HG03025 (cell line): Measurements from ENCODE around the gene EPSTI1.

Experiments used
- ATAC-seq: cut with Tn5 transposase; IDR thresholded peaks from one replicate; pipeline ENCODE4 v1.9.1; 2021; ENCODE audit warnings: mild to moderate bottlenecking, moderate library complexity; ENCODE audit not compliant: unreplicated experiment, low FRiP score

EPSTI1 gene, protein sequence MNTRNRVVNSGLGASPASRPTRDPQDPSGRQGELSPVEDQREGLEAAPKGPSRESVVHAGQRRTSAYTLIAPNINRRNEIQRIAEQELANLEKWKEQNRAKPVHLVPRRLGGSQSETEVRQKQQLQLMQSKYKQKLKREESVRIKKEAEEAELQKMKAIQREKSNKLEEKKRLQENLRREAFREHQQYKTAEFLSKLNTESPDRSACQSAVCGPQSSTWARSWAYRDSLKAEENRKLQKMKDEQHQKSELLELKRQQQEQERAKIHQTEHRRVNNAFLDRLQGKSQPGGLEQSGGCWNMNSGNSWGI

DNA sequence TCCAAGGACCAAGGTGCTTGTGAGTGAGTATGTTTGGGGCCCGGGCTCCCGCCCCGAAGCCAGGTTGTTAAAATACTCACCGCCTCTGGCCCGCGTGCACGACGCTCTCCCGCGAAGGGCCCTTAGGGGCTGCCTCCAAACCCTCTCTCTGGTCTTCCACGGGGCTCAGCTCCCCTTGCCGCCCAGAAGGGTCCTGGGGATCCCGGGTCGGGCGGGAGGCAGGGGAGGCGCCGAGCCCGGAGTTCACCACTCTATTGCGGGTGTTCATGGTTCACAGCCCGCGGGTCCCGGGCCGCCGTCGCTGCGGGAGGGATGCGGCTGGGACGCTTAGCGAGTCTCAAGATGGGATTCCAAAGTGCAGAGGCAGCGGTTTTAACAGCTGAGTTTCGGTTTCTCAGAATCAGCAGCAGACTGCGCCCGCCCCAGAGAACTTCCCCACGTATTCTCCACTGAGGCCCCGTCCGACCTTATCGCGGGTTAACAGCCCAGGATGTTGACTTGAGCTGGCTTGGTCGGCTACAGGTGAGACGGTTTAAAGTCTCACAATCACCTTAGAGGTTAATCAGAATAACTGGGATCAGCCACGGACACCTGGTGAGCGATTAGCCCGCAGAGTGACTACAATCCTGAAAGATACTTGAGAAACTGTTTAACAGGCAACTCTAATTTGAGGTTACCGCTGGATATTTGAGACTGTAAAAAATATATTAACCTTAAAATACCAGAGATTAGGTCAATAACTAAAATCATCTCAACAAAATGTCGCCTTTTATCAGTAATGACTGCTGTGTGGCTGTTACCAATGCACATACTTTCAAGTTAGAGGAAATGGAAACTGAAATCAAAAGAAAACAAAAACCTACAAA lies at the start of gene EPSTI1:
TSS of gene EPSTI1 (minus strand) at position 344 of the 866 bp plus-strand sequence. CDS start at position 268, 76 bp downstream.
- peak; percentile 91 for ATAC-seq

DNA sequence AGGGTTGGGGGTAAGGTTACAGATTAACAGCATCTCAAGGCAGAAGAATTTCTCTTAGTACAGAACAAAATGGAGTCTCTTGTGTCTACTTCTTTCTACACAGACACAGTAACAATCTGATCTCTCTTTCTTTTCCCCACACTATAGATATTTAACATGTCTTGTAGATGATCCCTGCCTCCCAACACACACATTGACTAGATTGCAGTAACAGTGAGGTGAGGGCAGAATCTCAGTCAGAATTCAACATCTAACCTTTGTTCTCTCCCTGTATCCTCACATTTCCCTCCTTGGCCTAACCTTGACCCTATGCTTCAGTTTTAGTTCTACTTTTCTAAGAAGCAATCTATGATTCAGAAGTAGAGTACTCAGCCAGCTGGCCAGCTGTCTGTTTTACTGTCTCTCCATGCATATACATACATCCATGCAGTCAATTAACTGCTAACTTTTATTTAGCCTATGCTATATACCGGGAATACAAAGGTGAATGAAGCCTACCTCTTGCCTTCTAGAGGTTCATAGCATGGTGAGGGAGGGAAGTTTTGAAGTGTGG lies 49.4 kb upstream of the EPSTI1 start:
- peak; percentile 57 for ATAC-seq

DNA sequence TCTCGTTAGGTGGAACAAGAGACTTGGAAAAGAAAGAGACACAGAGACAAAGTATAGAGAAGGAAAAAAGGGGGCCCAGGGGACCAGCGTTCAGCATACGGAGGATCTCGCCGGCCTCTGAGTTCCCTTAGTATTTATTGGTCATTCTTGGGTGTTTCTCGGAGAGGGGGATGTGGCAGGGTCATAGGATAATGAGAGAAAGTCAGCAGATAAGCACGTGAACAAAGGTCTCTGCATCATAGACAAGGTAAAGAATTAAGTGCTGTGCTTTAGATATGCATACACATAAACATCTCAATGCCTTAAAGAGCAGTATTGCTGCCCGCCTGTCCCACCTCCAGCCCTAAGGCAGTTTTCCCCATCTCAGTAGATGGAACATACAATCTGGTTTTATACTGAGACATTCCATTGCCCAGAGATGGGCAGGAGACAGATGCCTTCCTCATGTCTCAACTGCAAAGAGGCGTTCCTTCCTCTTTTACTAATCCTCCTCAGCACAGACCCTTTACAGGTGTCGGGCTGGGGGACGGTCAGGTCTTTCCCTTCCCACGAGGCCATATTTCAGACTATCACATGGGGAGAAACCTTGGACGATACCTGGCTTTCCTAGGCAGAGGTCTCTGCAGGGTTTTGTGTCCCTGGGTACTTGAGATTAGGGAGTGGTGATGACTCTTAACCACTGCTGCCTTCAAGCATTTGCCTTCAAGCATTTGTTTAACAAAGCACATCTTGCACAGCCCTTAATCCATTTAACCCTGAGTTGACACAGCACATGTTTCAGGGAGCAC lies 48.7 kb upstream of the EPSTI1 start:
- peak; percentile 10 for ATAC-seq

DNA sequence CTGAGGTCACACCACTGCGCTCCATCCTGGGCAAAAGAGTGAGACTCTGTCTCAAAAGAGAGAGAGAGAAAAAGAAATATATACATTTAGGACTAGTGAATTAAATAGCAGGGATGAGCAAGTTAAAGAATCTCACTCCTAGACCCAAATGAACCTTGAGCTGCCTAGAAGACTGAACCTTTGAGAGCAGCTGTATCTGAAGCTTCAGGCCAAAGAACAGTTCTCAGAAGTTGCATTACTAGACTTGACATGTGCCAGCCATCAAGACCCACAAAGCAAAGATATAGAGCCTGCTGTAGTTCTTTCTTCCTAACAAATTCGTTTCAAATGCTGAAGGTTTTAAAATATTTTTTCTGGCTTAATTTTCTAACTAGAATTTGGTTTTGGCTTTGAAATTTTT lies 47.9 kb upstream of the EPSTI1 start:
- ATAC-seq, result no peak

DNA sequence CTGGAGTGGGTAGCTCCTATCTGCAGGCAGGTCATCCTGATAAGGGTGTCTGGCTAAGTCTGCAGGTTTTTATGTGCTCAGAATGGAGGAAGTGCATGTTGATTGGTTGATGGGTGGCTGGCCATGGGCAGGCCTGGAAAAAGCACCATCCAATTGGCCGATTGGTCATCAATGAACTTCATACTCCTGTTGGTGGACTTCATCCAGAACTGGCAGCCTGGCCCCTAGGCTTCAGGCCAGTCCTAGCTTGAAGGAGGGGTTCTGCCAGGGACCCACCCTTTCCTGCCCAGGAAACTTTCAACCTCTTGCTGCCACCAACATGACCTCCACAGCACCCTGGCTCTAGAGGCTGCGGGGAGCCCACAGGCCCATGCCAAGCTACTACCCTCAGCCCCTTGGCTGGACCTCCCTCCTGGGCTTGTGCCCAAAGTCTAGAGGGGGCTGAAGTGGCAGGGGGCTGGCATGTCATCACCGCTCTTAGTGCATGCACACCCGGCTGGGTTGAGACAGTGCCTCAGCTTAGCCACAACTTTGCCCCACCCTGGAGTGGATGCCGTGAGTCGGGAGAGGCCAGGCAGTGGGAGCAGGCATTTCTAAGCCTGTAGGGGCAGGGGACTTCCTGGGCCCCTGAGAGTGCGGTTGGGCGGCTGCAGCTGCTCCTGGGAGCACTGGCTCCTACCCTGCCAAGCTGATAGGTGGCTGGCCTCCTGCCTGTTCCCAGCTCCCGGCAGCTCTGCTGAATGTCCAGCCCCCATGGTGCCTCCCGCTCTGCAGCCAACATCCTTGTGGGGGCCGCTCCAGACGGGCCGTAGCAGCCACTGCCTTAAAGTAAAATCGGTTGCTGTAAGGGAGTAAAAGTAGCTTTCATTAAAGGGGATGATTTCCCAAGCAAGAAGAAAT lies 44.6 kb upstream of the EPSTI1 start:
- ATAC-seq, result no peak

DNA sequence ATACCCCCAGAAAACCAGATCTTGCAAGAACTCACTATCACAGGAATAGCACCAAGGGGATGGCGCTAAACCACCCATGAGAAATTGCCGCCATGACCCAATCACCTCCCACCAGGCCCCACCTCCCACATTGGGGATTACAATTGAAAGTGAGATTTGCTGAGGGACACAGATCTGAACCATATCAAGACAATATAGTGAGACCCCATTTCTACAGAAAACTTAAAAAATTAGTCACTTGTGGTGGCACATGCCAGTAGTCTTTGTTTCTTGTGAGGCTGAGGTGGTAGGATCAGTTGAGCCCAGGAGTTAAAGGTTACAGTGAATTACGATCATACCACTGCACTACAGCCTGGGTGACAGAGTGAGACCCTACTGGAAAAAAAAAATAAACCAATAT lies 41.0 kb upstream of the EPSTI1 start:
- ATAC-seq, result no peak

DNA sequence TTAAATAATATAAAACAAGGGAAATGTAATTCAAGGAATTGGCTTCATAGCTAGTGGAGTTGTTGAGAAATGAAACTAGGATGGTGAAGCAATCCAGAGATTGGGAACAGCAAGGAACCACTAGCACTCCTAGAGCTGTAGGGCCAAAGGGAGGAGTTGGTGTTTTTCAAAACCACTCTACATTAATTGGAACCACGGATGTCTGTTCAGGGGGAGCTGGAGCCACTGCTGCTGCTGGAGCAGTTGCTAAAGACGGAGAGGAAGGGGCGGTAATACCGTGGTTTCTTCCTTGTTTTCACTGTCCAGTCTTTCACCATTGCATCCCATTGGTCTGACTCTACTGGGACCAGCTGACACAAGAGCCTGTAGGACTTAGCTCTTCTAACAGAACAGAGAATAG lies 39.8 kb upstream of the EPSTI1 start:
- ATAC-seq, result no peak

DNA sequence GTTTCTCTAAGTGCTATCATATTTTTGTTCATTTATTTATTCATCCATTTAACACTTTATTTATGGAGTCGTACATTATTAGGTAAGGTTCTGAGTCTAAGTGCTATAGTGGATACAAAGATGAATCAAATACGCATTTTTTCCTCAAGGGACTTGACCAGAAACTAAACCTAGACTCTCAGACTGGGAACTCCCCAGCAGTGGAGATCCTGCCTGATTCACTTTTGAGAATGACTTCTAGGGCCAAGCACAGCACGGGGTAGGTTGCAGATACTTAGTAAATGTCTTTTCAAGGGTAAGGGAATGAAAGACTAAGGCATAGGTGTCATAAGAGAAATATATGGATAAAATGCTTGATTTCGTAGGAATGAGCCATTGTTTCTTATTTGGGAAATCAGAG lies 38.5 kb upstream of the EPSTI1 start:
- no peak for ATAC-seq

DNA sequence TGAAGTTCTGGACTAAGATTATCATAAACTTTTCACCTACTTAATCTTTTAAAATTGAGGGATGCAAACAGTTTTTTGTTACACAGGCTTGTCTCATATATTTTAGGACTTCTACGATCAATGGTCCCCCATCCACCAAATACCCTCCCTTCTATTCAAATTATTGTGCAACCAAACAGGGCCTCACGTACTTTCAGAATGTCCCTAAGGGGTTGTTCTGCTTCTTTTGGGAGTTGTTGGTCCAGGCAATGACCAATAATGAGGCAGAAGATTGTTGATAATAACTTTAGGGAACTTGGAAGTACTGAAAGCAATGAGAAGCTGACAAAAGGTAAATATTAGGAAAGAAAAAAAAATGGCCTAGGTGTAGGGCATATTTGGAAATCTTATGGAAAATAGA lies 34.2 kb upstream of the EPSTI1 start:
- ATAC-seq, result no peak

DNA sequence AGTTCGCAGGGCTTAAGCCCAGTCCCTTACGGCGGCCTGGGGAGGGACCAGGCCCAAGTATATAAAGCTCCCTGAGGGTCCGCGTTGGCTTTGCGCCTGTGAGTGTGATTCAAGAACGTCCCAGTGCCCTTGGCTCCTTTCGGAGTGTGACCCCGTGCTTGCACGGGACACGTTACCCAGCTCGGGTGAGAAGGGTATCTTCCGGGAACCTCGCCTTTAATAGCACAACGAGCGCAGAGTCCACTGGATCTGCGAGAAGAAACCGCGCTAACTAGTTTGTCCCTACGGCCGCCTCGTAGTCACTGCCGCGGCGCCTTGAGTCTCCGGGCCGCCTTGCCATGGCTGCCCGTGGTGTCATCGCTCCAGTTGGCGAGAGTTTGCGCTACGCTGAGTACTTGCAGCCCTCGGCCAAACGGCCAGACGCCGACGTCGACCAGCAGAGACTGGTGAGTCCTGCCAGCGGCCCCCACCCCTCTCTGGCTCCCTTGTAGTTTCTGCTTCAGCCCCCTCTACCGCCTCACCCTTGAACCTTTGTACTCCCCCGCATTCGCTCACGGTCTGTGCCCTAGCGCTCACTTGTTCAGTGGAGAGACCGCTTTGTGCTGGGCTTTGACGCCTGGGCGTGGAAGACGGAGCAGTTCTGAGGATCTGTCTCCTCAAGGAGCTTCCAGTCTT lies 31.4 kb upstream of the EPSTI1 start, which contains the start of gene DNAJC15:
TSS of gene DNAJC15 (plus strand) at position 298 of the 675 bp plus-strand sequence. CDS start at position 339, 41 bp downstream.
- ATAC-seq, result peak; percentile 90

DNA sequence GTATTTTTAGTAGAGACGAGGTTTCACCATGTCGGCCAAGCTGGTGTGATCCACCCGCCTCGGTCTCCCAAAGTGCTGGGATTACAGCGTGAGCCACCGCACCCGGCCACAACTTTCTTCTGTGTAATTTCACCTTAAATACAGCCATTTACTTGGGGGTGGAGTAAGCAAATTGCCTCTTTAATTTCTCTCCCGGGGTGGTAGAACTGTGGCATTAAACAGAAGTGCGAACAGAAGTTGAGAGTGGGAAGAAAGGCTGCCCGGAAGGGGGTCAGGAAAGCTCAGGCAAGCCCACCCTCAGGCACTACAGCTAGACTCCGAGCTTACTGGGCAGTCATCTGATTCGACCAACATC lies 30.9 kb upstream of the EPSTI1 start:
- no peak for ATAC-seq

DNA sequence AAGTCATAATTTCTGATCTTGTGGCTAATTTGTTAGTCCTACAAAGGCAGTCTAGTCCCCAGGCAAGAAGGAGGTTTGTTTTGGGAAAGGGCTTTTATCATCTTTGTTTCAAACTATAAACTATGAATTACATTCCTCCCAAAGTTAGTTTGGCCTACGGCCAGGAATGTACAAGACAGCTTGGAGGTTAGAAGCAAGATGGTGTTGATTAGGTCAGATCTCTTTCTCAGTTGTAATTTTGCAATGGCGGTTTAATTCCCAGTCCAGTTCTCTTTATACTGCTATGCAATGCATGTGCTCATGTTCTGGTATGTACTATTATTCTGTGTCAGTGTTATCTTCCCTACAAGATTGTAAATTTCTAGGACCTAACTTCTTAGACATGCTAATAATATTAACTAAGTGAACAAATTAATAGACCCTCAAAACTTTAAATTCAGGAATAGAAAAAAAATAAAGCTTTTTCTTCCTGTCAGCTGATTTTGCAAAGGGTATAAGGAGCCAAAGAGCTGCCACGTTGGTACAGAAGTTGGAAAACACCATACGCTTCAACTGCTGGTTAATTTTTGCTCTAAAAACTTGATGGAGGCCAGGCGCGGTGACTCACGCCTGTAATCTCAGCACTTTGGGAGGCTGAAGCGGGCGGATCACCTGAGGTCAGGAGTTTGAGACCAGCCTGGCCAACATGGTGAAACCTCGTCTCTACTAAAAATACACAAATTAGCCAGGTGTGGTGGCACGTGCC lies 30.1 kb upstream of the EPSTI1 start:
- no peak for ATAC-seq

DNA sequence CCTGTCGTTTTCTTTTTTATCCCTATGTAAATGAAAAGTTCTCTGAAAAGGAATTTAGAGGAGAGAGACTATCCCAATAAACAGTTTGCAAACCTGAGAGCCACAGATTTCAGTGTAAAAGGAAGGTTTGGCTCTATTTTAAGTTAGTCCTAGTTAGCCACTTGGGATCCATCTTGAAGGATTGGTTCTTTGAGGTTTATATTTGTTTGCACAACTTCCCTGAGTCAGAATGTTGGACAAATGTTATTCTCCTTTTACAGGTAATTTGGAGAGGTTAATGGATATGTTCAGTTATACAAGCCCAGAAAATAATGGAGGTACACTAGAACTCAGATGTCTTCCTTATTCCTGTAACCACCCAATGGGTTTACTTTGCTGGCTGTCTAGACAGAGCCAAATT lies 28.8 kb upstream of the EPSTI1 start:
- no peak for ATAC-seq

DNA sequence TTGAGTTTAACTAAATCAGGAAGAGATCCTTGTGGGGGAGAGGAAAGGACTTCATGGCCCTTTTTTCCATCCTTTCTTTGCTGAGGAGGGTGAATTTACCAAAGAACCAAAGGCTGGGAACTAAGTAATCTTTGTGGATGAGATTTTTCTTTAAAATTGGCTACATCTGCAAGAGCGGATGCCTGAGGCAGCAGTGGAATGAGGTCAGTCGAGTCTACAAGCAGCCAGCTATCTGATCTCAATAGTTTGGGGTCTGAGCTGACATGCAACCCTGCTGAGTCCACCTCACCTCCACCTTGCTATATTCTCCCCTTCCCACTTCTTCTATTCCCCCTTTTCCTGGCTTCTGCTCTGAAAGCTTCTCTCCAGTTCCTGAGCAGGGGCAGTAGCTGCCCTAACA lies 27.8 kb upstream of the EPSTI1 start:
- no peak for ATAC-seq

DNA sequence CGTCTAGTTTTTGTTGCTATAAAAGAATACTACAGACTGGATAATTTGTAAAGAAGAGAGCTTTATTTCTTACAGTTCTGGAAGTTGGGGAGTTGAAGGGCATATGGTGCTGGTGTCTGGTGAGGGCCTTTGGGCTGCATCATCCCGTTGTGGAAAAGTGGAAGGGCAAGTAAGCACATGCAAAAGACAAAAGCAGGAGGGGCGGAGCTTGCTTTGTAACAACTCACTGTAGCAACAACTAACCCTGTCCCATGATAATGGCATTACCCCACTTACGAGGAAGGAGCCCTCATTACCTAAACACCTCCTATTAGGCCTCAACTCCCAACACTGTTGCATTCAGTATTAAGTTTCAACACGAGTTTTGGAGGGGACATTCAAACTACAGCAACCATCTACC lies 24.2 kb upstream of the EPSTI1 start:
- no peak for ATAC-seq

DNA sequence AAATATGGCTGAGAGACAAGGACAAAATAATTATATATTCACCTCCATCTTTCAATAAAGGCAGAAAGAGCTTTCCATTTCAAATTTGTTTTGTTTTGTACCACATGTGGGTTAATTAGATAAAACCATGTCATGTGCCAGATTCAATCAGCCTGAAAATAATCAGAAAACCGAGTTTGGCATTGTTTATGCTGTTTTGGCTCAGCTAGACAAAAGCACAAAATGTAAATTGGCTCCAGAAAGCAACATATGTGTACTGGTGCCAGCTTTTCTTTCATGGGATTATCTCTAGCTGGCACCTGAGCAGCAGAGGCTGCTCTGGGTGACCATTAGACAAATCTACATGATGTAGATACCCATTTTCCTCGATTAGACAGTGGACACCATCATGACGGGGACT lies 22.1 kb upstream of the EPSTI1 start:
- no peak for ATAC-seq

DNA sequence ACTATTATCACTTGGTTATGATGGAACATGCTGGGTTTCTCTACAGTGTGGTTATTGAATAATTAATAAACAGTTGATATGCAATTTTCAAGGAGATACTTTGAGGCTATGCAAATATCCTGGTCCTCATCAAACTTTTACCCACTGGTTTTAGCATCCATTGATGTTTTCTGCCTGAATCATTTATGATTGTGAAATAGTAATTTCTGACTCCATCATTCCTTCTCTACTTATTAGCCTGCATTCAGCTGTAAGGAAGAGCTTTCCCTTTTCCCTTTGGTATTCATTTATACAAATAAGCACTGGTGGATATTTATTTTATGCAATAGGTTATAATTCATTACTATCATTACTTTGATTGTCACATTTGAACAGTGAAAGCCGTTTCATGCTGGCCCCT lies 17.5 kb upstream of the EPSTI1 start:
- ATAC-seq, result no peak

DNA sequence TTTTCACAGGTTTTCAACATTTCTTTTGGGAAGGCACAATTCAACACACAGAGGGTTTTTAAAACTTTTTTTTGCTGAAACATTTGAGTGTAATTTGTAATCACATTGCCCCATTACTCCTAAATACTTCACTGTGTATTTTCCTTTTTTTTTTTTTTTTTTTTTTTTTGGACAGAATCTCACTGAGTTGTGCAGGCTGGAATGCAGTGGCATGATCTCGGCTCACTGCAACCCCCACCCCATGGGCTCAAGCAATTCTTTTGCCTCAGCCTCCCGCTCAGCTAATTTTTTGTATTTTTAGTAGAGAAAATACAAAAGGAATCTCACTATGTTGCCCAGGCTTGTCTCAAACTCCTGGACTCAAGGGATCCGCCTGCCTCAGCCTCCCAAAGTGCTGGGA lies 16.6 kb upstream of the EPSTI1 start:
- ATAC-seq, result no peak
